ENCODE results near the gene MYO10.

The MYO10 gene

DNA sequence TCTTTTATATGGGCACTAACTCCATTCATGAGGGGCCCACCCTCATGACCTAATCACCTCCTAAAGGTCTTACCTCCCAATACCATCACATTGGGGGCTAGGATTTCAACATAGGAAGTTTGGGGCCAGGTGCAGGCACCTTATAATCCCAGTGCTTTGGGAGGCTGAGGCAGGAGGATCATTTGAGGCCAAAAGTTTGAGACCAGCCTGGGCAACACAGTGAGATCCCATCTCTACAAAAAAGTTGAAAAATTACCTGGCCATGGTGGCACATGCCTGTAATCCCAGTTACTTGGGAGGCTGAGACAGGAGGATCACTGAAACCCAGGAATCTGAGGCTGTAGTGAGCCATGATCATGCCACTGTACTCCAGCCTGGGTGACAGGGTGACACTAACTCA lies 76.7 kb downstream of the MYO10 start:
- no peaks in the 10 kb centered on the region for H3K27me3 Mint-ChIP-seq
- no peak overlapping the region for H3K4me3 Mint-ChIP-seq
- H3K9me3 Mint-ChIP-seq = no peaks in the 10 kb centered on the region
- H3K4me1 Mint-ChIP-seq = peaks cover 0 to 4% of the 10 kb centered on the region in 2 donors
- H3K27ac Mint-ChIP-seq = no peak overlapping the region
- no peaks in the 10 kb centered on the region for H3K36me3 Mint-ChIP-seq
- DNase-seq (no peak), ATAC-seq (replicated peaks) (no peak)

DNA sequence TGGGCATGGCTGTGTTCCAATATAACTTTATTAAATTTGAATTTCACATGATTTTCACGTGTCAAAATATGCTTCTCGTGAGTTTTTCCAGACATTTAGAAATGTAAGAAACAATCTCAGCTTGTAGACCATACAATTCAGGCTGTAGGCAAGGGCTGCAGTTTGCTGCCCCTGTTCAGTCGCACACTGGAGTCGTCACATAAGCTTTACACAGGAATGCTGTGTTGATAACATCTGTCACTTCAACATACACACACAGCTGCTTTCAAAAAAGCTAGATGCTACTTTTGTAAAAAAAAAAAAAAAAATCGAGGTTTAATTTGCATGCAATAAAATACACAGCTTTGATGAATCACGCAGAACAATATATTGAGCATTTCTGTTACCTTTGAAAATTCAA lies 77.9 kb downstream of the MYO10 start:
- no peaks in the 10 kb centered on the region for H3K27me3 Mint-ChIP-seq
- H3K4me1 Mint-ChIP-seq = peaks cover 0 to 4% of the 10 kb centered on the region in 2 donors
- no peaks in the 10 kb centered on the region for H3K36me3 Mint-ChIP-seq
- no peaks in the 10 kb centered on the region for H3K9me3 Mint-ChIP-seq
- DNase-seq = no peak
- ATAC-seq (replicated peaks) = no peak
- no peak overlapping the region for H3K4me3 Mint-ChIP-seq
- H3K27ac Mint-ChIP-seq = no peak overlapping the region

GRCh38 chr5:16857635-16858034 lies 78.5 kb downstream of the MYO10 start:
- Mint-ChIP-seq H3K27ac (no peak overlapping the region), H3K4me1 (peaks cover 0 to under 1% of the 10 kb centered on the region in 2 donors), H3K36me3 (no peaks in the 10 kb centered on the region), H3K27me3 (no peaks in the 10 kb centered on the region), H3K9me3 (no peaks in the 10 kb centered on the region), H3K4me3 (no peak overlapping the region)
- no peak for DNase-seq
- no peak for ATAC-seq (replicated peaks)

GRCh38 chr5:16856531-16856930 lies 79.6 kb downstream of the MYO10 start:
- Mint-ChIP-seq H3K9me3 (no peaks in the 10 kb centered on the region), H3K27me3 (no peaks in the 10 kb centered on the region), H3K4me3 (no peak overlapping the region), H3K36me3 (no peaks in the 10 kb centered on the region), H3K4me1 (no peaks in the 10 kb centered on the region), H3K27ac (no peak overlapping the region)
- ATAC-seq (replicated peaks) (no peak), DNase-seq (no peak)

DNA sequence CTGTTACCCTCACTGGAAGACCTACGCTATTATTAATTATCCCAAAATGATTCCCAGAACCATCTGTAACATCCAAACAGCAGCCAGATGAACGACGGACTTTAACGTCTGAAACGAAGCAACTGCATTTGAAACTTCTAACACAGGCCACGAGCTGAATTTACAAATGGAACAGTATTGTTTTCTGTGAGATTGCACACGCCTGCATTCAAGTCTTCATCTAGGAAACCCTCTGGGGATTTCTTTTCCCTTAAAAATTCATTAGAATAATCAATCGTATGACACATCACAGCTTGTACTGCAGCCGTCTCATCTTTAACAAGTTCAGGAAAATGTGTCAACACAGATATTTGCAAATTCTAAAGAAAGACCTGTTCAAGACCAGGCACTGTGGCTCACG lies 80.2 kb downstream of the MYO10 start:
- H3K4me1 Mint-ChIP-seq = no peaks in the 10 kb centered on the region
- DNase-seq (no peak), ATAC-seq (replicated peaks) (no peak)
- H3K27me3 Mint-ChIP-seq = no peaks in the 10 kb centered on the region
- H3K9me3 Mint-ChIP-seq = no peaks in the 10 kb centered on the region
- H3K27ac Mint-ChIP-seq = no peak overlapping the region
- no peak overlapping the region for H3K4me3 Mint-ChIP-seq
- H3K36me3 Mint-ChIP-seq = no peaks in the 10 kb centered on the region

GRCh38 chr5:16855485-16855884 lies 80.6 kb downstream of the MYO10 start:
- Mint-ChIP-seq H3K27me3 (no peaks in the 10 kb centered on the region), H3K4me3 (no peak overlapping the region), H3K36me3 (no peaks in the 10 kb centered on the region), H3K9me3 (no peaks in the 10 kb centered on the region), H3K27ac (no peak overlapping the region), H3K4me1 (no peaks in the 10 kb centered on the region)
- no peak for ATAC-seq (replicated peaks)
- no peak for DNase-seq

- Mint-ChIP-seq H3K27ac (no peak overlapping the region), H3K4me1 (no peaks in the 10 kb centered on the region), H3K9me3 (no peaks in the 10 kb centered on the region), H3K27me3 (no peaks in the 10 kb centered on the region), H3K4me3 (no peak overlapping the region), H3K36me3 (no peaks in the 10 kb centered on the region)
- DNase-seq = no peak
- ATAC-seq (replicated peaks) = no peak
Measured at GRCh38 chr5:16854351-16854750, 81.7 kb downstream of the MYO10 start.

DNA sequence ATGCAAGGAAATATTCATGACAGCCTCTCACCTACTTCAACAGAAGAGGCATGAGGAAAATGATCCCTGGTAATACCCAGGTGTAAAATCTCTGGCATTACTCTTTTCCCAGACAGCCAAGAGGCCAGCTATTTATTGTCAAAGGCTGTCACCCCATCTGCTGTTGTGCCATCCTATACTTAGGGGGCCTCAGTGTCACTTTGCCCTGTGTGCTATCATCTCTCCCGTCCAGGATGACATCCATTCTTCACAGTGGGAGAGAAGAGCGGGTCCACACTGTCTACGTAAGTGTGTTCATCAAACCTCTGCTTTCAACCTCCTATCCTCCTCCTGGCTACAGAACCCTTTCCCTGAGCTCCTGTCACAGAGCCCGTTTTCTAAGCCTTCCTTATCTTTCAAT lies 82.6 kb downstream of the MYO10 start:
- Mint-ChIP-seq H3K4me3 (no peak overlapping the region), H3K4me1 (no peaks in the 10 kb centered on the region), H3K36me3 (no peaks in the 10 kb centered on the region), H3K27ac (no peak overlapping the region), H3K27me3 (no peaks in the 10 kb centered on the region), H3K9me3 (no peaks in the 10 kb centered on the region)
- DNase-seq (no peak), ATAC-seq (replicated peaks) (no peak)

- Mint-ChIP-seq H3K4me1 (no peaks in the 10 kb centered on the region), H3K4me3 (no peak overlapping the region), H3K9me3 (no peaks in the 10 kb centered on the region), H3K36me3 (no peaks in the 10 kb centered on the region), H3K27me3 (no peaks in the 10 kb centered on the region), H3K27ac (no peak overlapping the region)
- no peak for DNase-seq
- no peak for ATAC-seq (replicated peaks)
Measured at GRCh38 chr5:16852251-16853005, 83.7 kb downstream of the MYO10 start.

GRCh38 chr5:16849775-16850174 lies 86.3 kb downstream of the MYO10 start:
- Mint-ChIP-seq H3K27ac (no peak overlapping the region), H3K27me3 (no peaks in the 10 kb centered on the region), H3K4me1 (no peaks in the 10 kb centered on the region), H3K9me3 (no peaks in the 10 kb centered on the region), H3K36me3 (no peaks in the 10 kb centered on the region), H3K4me3 (no peak overlapping the region)
- ATAC-seq (replicated peaks) (no peak), DNase-seq (no peak)

DNA sequence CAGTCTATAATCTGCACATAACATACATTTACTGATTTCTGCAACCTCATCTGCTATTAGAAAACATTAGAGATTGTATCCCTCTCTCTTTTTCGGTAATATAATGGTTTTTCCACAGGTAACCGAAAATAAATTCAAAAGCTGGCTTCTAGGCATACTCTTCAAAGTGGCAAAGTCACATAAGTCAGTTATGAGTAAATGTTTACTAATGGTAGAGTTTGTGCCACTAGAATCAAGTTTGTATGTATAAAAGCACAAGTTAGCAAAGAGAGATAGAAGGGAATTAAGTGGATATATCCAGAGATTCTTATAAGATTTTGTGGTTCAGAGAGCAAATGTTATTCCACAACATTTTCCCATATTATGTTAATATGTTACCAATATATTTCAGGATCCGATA lies 86.9 kb downstream of the MYO10 start:
- Mint-ChIP-seq H3K27ac (no peak overlapping the region), H3K4me3 (no peak overlapping the region)

DNA sequence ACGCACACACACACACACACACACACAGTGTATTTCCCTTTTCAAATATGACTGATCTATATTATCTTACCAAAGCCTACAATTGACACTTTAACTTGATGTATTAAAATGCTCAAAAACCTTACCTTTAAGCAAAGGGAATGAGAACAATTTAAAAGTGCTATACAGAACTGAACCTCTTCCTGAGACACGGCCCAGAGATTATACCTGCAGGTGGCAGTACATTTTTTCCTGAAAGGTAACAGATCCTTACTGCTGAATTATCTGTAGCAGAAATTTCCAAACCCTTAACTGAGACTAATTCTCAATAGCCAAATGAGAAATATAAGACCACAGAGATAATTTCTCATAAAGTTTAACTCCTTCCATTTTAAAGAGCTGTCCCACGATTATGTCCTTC lies 91.1 kb downstream of the MYO10 start:
- no peak overlapping the region for H3K27ac Mint-ChIP-seq
- no peaks in the 10 kb centered on the region for H3K36me3 Mint-ChIP-seq
- no peaks in the 10 kb centered on the region for H3K4me1 Mint-ChIP-seq
- H3K9me3 Mint-ChIP-seq = no peaks in the 10 kb centered on the region
- no peak overlapping the region for H3K4me3 Mint-ChIP-seq
- ATAC-seq (replicated peaks) (no peak), DNase-seq (no peak)
- peaks cover 6 to 7% of the 10 kb centered on the region in 2 donors for H3K27me3 Mint-ChIP-seq

More for the DNA sequence above, 86.9 kb downstream of the MYO10 start:
- Mint-ChIP-seq H3K36me3 (no peaks in the 10 kb centered on the region), H3K4me1 (no peaks in the 10 kb centered on the region), H3K27me3 (no peaks in the 10 kb centered on the region), H3K9me3 (no peaks in the 10 kb centered on the region)
- DNase-seq = no peak
- ATAC-seq (replicated peaks) = no peak

GRCh38 chr5:16842896-16843295 lies 93.2 kb downstream of the MYO10 start:
- no peak for ATAC-seq (replicated peaks)
- Mint-ChIP-seq H3K9me3 (no peaks in the 10 kb centered on the region), H3K27me3 (peaks cover 7 to 11% of the 10 kb centered on the region in 2 donors), H3K36me3 (no peaks in the 10 kb centered on the region), H3K4me3 (no peak overlapping the region), H3K27ac (no peak overlapping the region), H3K4me1 (no peaks in the 10 kb centered on the region)
- DNase-seq = no peak

- H3K27me3 Mint-ChIP-seq = peaks cover 7 to 11% of the 10 kb centered on the region in 2 donors
- no peak overlapping the region for H3K27ac Mint-ChIP-seq
- DNase-seq (no peak), ATAC-seq (replicated peaks) (no peak)
- no peak overlapping the region for H3K4me3 Mint-ChIP-seq
- H3K4me1 Mint-ChIP-seq = no peaks in the 10 kb centered on the region
- H3K9me3 Mint-ChIP-seq = no peaks in the 10 kb centered on the region
- H3K36me3 Mint-ChIP-seq = no peaks in the 10 kb centered on the region
Measured at GRCh38 chr5:16841416-16841815, 94.7 kb downstream of the MYO10 start.

- no peak overlapping the region for H3K4me3 Mint-ChIP-seq
- H3K36me3 Mint-ChIP-seq = no peaks in the 10 kb centered on the region
- DNase-seq (no peak), ATAC-seq (replicated peaks) (no peak)
- H3K9me3 Mint-ChIP-seq = peaks cover 0 to 2% of the 10 kb centered on the region in 2 donors
- H3K27ac Mint-ChIP-seq = no peak overlapping the region
- H3K27me3 Mint-ChIP-seq = peaks cover 4 to 21% of the 10 kb centered on the region in 2 donors
- no peaks in the 10 kb centered on the region for H3K4me1 Mint-ChIP-seq
Measured at GRCh38 chr5:16837305-16837704, 98.8 kb downstream of the MYO10 start.

DNA sequence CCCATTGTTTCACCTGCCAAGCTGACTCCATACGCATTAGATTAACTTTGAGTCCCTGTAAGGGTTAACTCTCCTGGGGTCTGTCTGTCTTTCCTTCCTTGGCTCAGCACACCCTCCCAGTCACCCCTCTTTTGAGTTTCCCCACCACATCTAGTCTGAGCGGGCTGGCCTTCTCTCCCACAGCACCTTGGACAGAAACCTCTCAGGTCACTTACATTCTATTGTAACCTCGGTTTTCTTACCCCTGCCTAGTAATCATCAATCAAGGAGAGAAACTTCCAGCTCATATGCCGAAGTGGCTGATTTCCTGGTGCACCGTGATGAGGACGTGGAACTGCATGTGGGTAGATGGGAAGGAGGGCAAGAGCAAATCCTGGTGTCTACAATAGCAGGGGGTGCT lies 102.1 kb downstream of the MYO10 start:
- DNase-seq (no peak), ATAC-seq (replicated peaks) (no peak)
- Mint-ChIP-seq H3K4me1 (no peaks in the 10 kb centered on the region), H3K36me3 (no peaks in the 10 kb centered on the region), H3K27me3 (peaks cover 0 to 10% of the 10 kb centered on the region in 2 donors), H3K4me3 (no peak overlapping the region), H3K9me3 (peaks cover 4% of the 10 kb centered on the region in 2 donors), H3K27ac (no peak overlapping the region)
